GM19025 (cell line): ENCODE results near the gene MPL.

Source experiments
- ATAC-seq: cut with Tn5 transposase; IDR thresholded peaks from one replicate; pipeline ENCODE4 v1.9.1; 2021; ENCODE audit warnings: mild to moderate bottlenecking, low read depth, moderate library complexity; ENCODE audit not compliant: unreplicated experiment

Gene MPL

GRCh38 chr1:43321331-43321891, 16.2 kb upstream of the MPL start:
- no peak for ATAC-seq

GRCh38 chr1:43322506-43322905, 15.1 kb upstream of the MPL start:
- ATAC-seq, result no peak

GRCh38 chr1:43324810-43325209, 12.8 kb upstream of the MPL start:
- no peak for ATAC-seq

GRCh38 chr1:43325381-43325780, 12.2 kb upstream of the MPL start:
- no peak for ATAC-seq

- no peak for ATAC-seq
These were observed 9.9 kb upstream of the MPL start for GRCh38 chr1:43327549-43328292.

GRCh38 chr1:43329995-43330751, 7.4 kb upstream of the MPL start:
- no peak for ATAC-seq

GRCh38 chr1:43331688-43332087, 5.9 kb upstream of the MPL start:
- ATAC-seq, result no peak

- ATAC-seq, result no peak
These were observed 3.0 kb upstream of the MPL start for GRCh38 chr1:43334453-43335205.

- no peak for ATAC-seq
These were observed 383 bp downstream of the MPL start for GRCh38 chr1:43338001-43338400.

- ATAC-seq, result no peak
These were observed 2.1 kb downstream of the MPL start for GRCh38 chr1:43339584-43340232.

- ATAC-seq, result no peak
These were observed 2.9 kb downstream of the MPL start for GRCh38 chr1:43340559-43340958.

GRCh38 chr1:43344267-43344850, 6.7 kb downstream of the MPL start:
- no peak for ATAC-seq

GRCh38 chr1:43345120-43345519, 7.5 kb downstream of the MPL start:
- ATAC-seq, result no peak

- no peak for ATAC-seq
These were observed 9.0 kb downstream of the MPL start for GRCh38 chr1:43346636-43347035.

- ATAC-seq, result no peak
These were observed 10.8 kb downstream of the MPL start for GRCh38 chr1:43348343-43348808.

- ATAC-seq, result peak; percentile 78
These were observed 11.4 kb downstream of the MPL start for GRCh38 chr1:43348809-43349593.

- ATAC-seq, result no peak
These were observed 12.1 kb downstream of the MPL start for GRCh38 chr1:43349594-43350306.

- no peak for ATAC-seq
These were observed 13.4 kb downstream of the MPL start for GRCh38 chr1:43350976-43351375.
